Right lobe of liver (tissue), 4 donors: ENCODE results near the gene LRRTM4.

Experiments
- POLR2A ChIP-seq: fragments of 450-650 bp; IDR thresholded peaks from one replicate; pipeline ENCODE4 v1.6.1; 2017; ENCODE audit warnings: antibody characterized with exemption, mild to moderate bottlenecking
- TF ChIP-seq, protein P1 (sequence below), 4 donors: fragments of 200-600 bp in 3 of 4; fragments of 450-650 bp in 1 of 4; IDR thresholded peaks; one replicate each; pipeline versions ENCODE4 v1.5.1 to v1.8.0; 2016 to 2022; ENCODE audit warnings: antibody characterized with exemption in 4 of 4, mild to moderate bottlenecking in 2 of 4
- donor health status: DM: no; HTN: no; CAD: no.
- donor health status: DM: no; HTN: no; CAD: no.
- donor health status: DM: no; HTN: yes; CAD: no.

DNA sequence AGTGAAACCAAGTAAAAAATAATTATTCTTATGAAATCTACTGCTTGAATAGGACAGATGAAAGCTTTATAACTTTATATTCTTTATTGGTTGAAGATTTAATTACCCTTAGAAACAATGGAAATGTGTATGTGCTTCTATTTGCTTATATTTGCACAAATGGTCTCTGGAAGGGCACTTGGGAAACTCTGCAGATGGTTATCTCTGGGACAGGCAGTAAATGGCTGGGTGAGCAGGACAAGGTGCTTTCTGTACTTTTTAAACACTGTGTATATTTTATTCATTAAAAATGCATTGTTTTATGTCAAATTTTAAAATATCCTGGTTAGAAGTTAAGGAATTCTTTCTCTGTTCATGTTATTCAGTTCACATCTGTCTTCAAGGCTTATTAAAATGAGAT lies 131.1 kb downstream of the LRRTM4 start:
- TF ChIP-seq, protein P1, sequence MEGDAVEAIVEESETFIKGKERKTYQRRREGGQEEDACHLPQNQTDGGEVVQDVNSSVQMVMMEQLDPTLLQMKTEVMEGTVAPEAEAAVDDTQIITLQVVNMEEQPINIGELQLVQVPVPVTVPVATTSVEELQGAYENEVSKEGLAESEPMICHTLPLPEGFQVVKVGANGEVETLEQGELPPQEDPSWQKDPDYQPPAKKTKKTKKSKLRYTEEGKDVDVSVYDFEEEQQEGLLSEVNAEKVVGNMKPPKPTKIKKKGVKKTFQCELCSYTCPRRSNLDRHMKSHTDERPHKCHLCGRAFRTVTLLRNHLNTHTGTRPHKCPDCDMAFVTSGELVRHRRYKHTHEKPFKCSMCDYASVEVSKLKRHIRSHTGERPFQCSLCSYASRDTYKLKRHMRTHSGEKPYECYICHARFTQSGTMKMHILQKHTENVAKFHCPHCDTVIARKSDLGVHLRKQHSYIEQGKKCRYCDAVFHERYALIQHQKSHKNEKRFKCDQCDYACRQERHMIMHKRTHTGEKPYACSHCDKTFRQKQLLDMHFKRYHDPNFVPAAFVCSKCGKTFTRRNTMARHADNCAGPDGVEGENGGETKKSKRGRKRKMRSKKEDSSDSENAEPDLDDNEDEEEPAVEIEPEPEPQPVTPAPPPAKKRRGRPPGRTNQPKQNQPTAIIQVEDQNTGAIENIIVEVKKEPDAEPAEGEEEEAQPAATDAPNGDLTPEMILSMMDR (IDR thresholded peaks at IDR 0.05), result no peak
- no peak for TF ChIP-seq POLR2A
